HG02852 (cell line): ENCODE measurements around the gene DPT.
"Not testable (repeated sequence)": the region's sequence is repeated elsewhere in the genome, so short reads cannot be mapped to it uniquely, and the experiment has no call there.

Experiments used
- ATAC-seq: cut with Tn5 transposase; IDR thresholded peaks from one replicate; pipeline ENCODE4 v1.9.1; 2021; ENCODE audit warnings: mild to moderate bottlenecking, moderate library complexity; ENCODE audit not compliant: unreplicated experiment

DPT gene

GRCh38 chr1:168728473-168729404 is at the start of gene DPT:
Gene DPT (minus strand): TSS chr1:168729206. CDS start chr1:168729174, 32 bp downstream.
- no peak for ATAC-seq

GRCh38 chr1:168775366-168775765 is 46.4 kb upstream of the DPT start:
- no peak for ATAC-seq

GRCh38 chr1:168774241-168774640 is 45.2 kb upstream of the DPT start:
- no peak for ATAC-seq

GRCh38 chr1:168772428-168773060 is 43.5 kb upstream of the DPT start:
- no peak for ATAC-seq

GRCh38 chr1:168771104-168771630 is 42.2 kb upstream of the DPT start:
- ATAC-seq = no peak

- ATAC-seq = not testable (repeated sequence)
Measured at GRCh38 chr1:168769893-168770292, 40.9 kb upstream of the DPT start.

GRCh38 chr1:168767894-168768584 is 39.0 kb upstream of the DPT start:
- no peak for ATAC-seq

GRCh38 chr1:168766568-168766967 is 37.6 kb upstream of the DPT start:
- ATAC-seq = no peak

GRCh38 chr1:168763031-168763430 is 34.0 kb upstream of the DPT start:
- ATAC-seq = no peak

- no peak for ATAC-seq
Measured at GRCh38 chr1:168762473-168762872, 33.5 kb upstream of the DPT start.

- ATAC-seq = no peak
Measured at GRCh38 chr1:168760781-168761180, 31.8 kb upstream of the DPT start.

- no peak for ATAC-seq
Measured at GRCh38 chr1:168760241-168760640, 31.2 kb upstream of the DPT start.

GRCh38 chr1:168759077-168759476 is 30.1 kb upstream of the DPT start:
- no peak for ATAC-seq

GRCh38 chr1:168758503-168758902 is 29.5 kb upstream of the DPT start:
- ATAC-seq = no peak

GRCh38 chr1:168755800-168756418 is 26.9 kb upstream of the DPT start:
- no peak for ATAC-seq

GRCh38 chr1:168752171-168752832 is 23.3 kb upstream of the DPT start:
- ATAC-seq = no peak

- no peak for ATAC-seq
Measured at GRCh38 chr1:168751195-168751650, 22.2 kb upstream of the DPT start.

GRCh38 chr1:168742994-168743650 is 14.1 kb upstream of the DPT start:
- ATAC-seq = no peak

- ATAC-seq = no peak
Measured at GRCh38 chr1:168742386-168742785, 13.4 kb upstream of the DPT start.

GRCh38 chr1:168739908-168740307 is 10.9 kb upstream of the DPT start:
- ATAC-seq = no peak
